Thoracic aorta (tissue), 2 donors: ENCODE data around the gene DNAH8. TPM values are rescaled to one million over a fixed set of nuclear protein-coding genes. Genes with fewer than 3 reads are reported as not detected.

Experiments used
- ATAC-seq: fragments of 150-250 bp; one replicate; pipeline ENCODE4 v1.8.0; 2017; ENCODE audit warnings: low read depth; ENCODE audit not compliant: insufficient number of reproducible peaks, low FRiP score
- DNase-seq: peaks from one replicate; pipeline ENCODE4 v3.0.0-alpha.2; 2020; ENCODE audit warnings: low spot score
- H3K27ac ChIP-seq, 2 donors: fragments of 200-600 bp; sonication (generic); 1 replicate in 1 of 2; 2 replicates in 1 of 2; pipeline ENCODE4 v1.5.1; 2016; ENCODE audit warnings: mild to moderate bottlenecking in 2 of 2, moderate library complexity in 2 of 2
- H3K27me3 ChIP-seq: fragments of 200-600 bp; sonication (generic); replicated peaks from 2 replicates; pipeline ENCODE4 v1.6.0; 2016; ENCODE audit warnings: mild to moderate bottlenecking; ENCODE audit not compliant: insufficient read depth
- H3K36me3 ChIP-seq: fragments of 200-600 bp; sonication (generic); one replicate; pipeline ENCODE4 v1.5.1; 2016
- H3K4me1 ChIP-seq, 2 donors: fragments of 200-600 bp; sonication (generic); 1 replicate in 1 of 2; 2 replicates in 1 of 2; pipeline versions ENCODE4 v1.5.1 to v1.6.0; 2016; ENCODE audit warnings: low read depth in 2 of 2, mild to moderate bottlenecking in 1 of 2; ENCODE audit not compliant: control insufficient read depth in 1 of 2
- H3K4me3 ChIP-seq: fragments of 200-600 bp; sonication (generic); 2 replicates; pipeline ENCODE4 v1.5.1; 2016; ENCODE audit warnings: mild to moderate bottlenecking
- H3K9me3 ChIP-seq: fragments of 200-600 bp; sonication (generic); 2 replicates; pipeline ENCODE4 v1.5.1; 2016
- total RNA-seq, 2 donors: library from RNA; depleted of rRNA; stranded (reverse); fragments of >200 nt; gene quantifications; one replicate each; pipeline versions ENCODE4 v1.1.0 to v1.2.3, GENCODE V29; 2016
- TF ChIP-seq, protein P1 (sequence below): fragments of 200-600 bp; sonication (generic); IDR thresholded peaks from one replicate; pipeline ENCODE4 v1.5.1; 2019; ENCODE audit warnings: antibody characterized with exemption

DNAH8 gene
- total RNA-seq, 2 donors from 2014 or later, result 0.14 TPM; not detected in 1

DNA sequence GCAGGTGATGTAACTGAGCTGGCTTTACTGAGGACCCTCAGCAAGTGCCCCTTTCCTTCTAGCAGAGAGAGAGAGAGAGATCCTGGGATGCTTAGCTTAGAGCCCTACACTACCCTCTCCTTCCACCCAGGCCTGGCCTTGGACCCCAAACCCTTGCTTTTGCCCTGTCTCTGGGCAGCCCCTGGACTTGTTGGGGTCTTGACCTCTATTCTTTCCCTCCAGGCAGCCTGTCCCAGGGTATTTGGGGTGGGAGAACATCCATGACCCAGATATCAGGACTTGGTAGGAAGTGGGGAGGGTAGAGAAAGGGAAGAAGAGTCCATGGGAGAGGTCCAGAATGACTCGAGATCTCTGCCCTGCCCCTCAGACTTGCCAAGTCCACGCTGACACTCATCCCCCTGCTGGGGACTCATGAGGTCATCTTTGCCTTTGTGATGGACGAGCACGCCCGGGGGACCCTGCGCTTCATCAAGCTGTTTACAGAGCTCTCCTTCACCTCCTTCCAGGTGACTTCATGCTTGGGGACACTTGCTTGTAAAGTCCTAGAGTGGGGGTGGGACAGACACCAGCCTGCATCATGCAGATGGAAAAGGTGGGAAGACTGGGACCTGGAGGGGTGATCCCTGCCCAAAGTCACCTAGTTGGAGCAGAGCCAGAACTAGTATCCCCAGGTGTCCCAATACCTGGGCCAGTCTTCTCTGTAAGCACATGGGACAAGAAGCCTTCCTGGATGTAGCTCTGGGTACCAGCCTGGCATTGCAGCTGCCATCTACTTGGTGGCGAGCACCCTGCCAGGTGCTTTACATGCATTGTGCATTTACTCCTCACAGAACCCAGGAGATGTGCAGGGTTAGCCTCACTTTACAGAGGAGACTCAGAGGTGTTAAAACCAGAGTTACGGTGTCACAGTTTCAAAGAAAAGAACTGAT, 364.4 kb downstream of the DNAH8 start:
- no peaks in the 10 kb centered on the region for H3K36me3 ChIP-seq
- H3K27me3 ChIP-seq, result no peaks in the 10 kb centered on the region
- TF ChIP-seq, protein P1, sequence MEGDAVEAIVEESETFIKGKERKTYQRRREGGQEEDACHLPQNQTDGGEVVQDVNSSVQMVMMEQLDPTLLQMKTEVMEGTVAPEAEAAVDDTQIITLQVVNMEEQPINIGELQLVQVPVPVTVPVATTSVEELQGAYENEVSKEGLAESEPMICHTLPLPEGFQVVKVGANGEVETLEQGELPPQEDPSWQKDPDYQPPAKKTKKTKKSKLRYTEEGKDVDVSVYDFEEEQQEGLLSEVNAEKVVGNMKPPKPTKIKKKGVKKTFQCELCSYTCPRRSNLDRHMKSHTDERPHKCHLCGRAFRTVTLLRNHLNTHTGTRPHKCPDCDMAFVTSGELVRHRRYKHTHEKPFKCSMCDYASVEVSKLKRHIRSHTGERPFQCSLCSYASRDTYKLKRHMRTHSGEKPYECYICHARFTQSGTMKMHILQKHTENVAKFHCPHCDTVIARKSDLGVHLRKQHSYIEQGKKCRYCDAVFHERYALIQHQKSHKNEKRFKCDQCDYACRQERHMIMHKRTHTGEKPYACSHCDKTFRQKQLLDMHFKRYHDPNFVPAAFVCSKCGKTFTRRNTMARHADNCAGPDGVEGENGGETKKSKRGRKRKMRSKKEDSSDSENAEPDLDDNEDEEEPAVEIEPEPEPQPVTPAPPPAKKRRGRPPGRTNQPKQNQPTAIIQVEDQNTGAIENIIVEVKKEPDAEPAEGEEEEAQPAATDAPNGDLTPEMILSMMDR, result no peak
- H3K27ac ChIP-seq, result no peak overlapping the region
- H3K9me3 ChIP-seq, result no peaks in the 10 kb centered on the region
- DNase-seq (no peak), ATAC-seq (no peak)
- no peak overlapping the region for H3K4me3 ChIP-seq
- H3K4me1 ChIP-seq, result no peaks in the 10 kb centered on the region

Other genes with a start within 250 kb of the DNAH8 start
- gene BTBD9, start 75.4 kb upstream of the DNAH8 start, total RNA-seq, result 10 to 100 TPM; 30.1 to 45.8 TPM
- 10 to 100 TPM; 47.7 to 63.1 TPM for gene GLO1, start 12.2 kb upstream of the DNAH8 start, total RNA-seq